Heart right ventricle (tissue), 16 donors: ENCODE results near the gene KIF6. TPM values are rescaled to one million over a fixed set of nuclear protein-coding genes. Genes with fewer than 3 reads are reported as not detected.

Experiments used
- ATAC-seq, 8 donors: fragments of 200-7000 bp; cut with Tn5 transposase; one replicate each; pipeline ENCODE4 v1.9.1; 2020; ENCODE audit warnings: mild to moderate bottlenecking in 8 of 8, moderate library complexity in 8 of 8, moderate number of reproducible peaks in 1 of 8
- DNase-seq, 2 donors: peaks; one replicate each; pipeline ENCODE4 v3.0.0-alpha.2; 2020
- H3K27ac ChIP-seq, 10 donors: fragments of 200-600 bp; sonication (generic) in 2 of 10; one replicate each; pipeline versions ENCODE4 v1.5.0 to v1.8.0; 2020 to 2022; ENCODE audit warnings: mild to moderate bottlenecking in 3 of 10
- H3K27me3 ChIP-seq, 7 donors: fragments of 200-600 bp; one replicate each; pipeline ENCODE4 v1.8.0; 2021 to 2022; ENCODE audit warnings: mild to moderate bottlenecking in 2 of 7
- H3K36me3 ChIP-seq, 9 donors: fragments of 200-600 bp; sonication (generic) in 1 of 9; one replicate each; pipeline versions ENCODE4 v1.5.0 to v1.8.0; 2020 to 2022; ENCODE audit warnings: mild to moderate bottlenecking in 2 of 9
- H3K4me1 ChIP-seq, 9 donors: fragments of 200-600 bp; sonication (generic) in 1 of 9; one replicate each; pipeline versions ENCODE4 v1.5.0 to v1.8.0; 2020 to 2022; ENCODE audit warnings: mild to moderate bottlenecking in 4 of 9
- H3K4me3 ChIP-seq, 10 donors: fragments of 200-600 bp; sonication (generic) in 2 of 10; one replicate each; pipeline versions ENCODE4 v1.5.0 to v1.8.0; 2020 to 2022; ENCODE audit warnings: mild to moderate bottlenecking in 7 of 10, moderate library complexity in 2 of 10
- H3K9me3 ChIP-seq, 11 donors: fragments of 200-600 bp in 10 of 11; sonication (generic) in 2 of 11; one replicate each; pipeline versions ENCODE4 v1.5.0 to v1.8.0; 2013 to 2022; ENCODE audit warnings: mild to moderate bottlenecking in 2 of 11, control low read depth in 1 of 11, moderate library complexity in 1 of 11
- WGBS, 2 donors: extraction: QIAGEN DNeasy Blood & Tissue Kit; methylation state at CpG; one replicate each; pipeline ENCODE4 v1.1.7; 2013; ENCODE audit warnings: inconsistent platforms in 1 of 2; 5-methylcytosine and 5-hydroxymethylcytosine counted together
- intact Hi-C, 10 donors: fragments of 100-400 bp; cut with DNase I; formaldehyde crosslinking; loops; one replicate each; pipeline versions ENCODE4 v1.11.1 to v1.14.2; 2022
- polyA plus RNA-seq, 2 donors: library from polyadenylated mRNA; stranded (reverse); fragments of 200-250 nt; gene quantifications; one replicate each; pipeline ENCODE4 v1.2.3, GENCODE V29; 2013
- total RNA-seq, 10 donors: library from RNA; stranded (reverse); fragmentation: NEBNext Ultra II Directional in 3 of 10; extraction: Animal tissue kit (Norgen Biotek cat#: 25700) in 3 of 10; gene quantifications; one replicate each; pipeline versions ENCODE4 v1.2.1 to v1.2.4, GENCODE V29; 2021 to 2023
- TF ChIP-seq, protein P1 (sequence below), 9 donors: fragments of 200-600 bp; sonication (generic) in 2 of 9; IDR thresholded peaks; one replicate each; pipeline versions ENCODE4 v1.5.0 to v1.8.0; 2021 to 2022; ENCODE audit warnings: antibody characterized with exemption in 9 of 9, mild to moderate bottlenecking in 5 of 9, moderate library complexity in 1 of 9
- donor health status: Arrhythmogenic right ventricular cardiomyopathy.
- donor health status: ischemic (EF 13 %, LVEDD 7.1; RV severe dilation, severe dysfunction).
- donor health status: healthy with polysubstance abuse.
- donor health status: DM: no; HTN: yes; CAD: no.
- donor health status: DM: no; HTN: no; CAD: no.
- donor health status: ischemic (EF 25% LVEDD 6.9; RV normal size, moderate dysfunction).
- donor health status: ischemic (EF 25% LVEDD 5.7; RV mildly dilated, moderate dysfunction).
- donor health status: healthy.
- donor health status: DM: yes; HTN: yes; CAD: no.
- donor health status: Ischemic cardiomyopathy.
- donor health status: ischemic (EF 35%, LVEDD 5.7; RV mildly dilated, moderate dysfunction).
- donor health status: nonischemic (EF 11% LVEDD 7.7; RV severe dilation, severe dysfunction).
- donor health status: DM: yes; HTN: yes; CAD: no.
- donor health status: PGD.
- donor health status: ischemic (EF 29% LVEDD 5.4; RV normal size, mild dysfunction).
- donor health status: nonischemic (EF 23%, LVEDD 6.1; RV moderate dilation, normal function).

Gene KIF6
- total and polyA plus RNA-seq, 12 donors, result 0.01 to 1.6 (median 0.45) TPM; not detected in 2

DNA sequence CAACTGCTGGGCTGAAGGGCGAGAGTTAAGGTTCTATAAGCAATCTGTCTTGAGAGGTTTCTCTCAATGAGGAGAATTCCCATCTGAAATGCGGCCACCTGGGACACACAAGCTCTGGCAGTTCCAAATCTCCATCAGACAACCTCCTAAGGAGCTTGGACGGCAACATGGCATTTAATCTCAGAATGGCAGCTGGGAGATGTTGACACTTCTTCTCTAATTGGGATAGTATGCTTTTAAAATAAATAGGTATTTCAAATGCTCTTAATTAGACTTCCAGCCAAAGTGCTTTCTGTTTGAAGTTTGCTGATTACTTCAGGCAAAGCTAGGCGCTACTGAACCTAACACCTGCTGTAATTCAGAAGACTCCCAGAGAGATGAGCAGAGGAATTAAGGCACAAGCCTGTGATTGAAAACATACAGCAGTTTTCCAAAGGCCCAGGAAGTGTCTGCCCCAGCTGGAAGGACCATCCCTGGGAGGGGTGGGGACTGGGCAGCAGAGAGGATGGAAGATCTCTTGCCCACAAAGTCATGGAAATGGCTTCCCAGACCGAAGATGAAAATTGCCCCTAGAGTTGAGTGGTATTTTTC, 343.6 kb downstream of the KIF6 start:
- H3K4me1 ChIP-seq, result peaks cover 0 to 19% (median 0%) of the 10 kb centered on the region in 9 donors
- no peaks in the 10 kb centered on the region for H3K36me3 ChIP-seq
- DNase-seq (no peak), ATAC-seq (no peak)
- H3K9me3 ChIP-seq, result peaks cover 0 to 15% (median 0%) of the 10 kb centered on the region in 11 donors
- intact Hi-C loops, result no loop called here
- H3K4me3 ChIP-seq, result no peak overlapping the region
- TF ChIP-seq, protein P1, sequence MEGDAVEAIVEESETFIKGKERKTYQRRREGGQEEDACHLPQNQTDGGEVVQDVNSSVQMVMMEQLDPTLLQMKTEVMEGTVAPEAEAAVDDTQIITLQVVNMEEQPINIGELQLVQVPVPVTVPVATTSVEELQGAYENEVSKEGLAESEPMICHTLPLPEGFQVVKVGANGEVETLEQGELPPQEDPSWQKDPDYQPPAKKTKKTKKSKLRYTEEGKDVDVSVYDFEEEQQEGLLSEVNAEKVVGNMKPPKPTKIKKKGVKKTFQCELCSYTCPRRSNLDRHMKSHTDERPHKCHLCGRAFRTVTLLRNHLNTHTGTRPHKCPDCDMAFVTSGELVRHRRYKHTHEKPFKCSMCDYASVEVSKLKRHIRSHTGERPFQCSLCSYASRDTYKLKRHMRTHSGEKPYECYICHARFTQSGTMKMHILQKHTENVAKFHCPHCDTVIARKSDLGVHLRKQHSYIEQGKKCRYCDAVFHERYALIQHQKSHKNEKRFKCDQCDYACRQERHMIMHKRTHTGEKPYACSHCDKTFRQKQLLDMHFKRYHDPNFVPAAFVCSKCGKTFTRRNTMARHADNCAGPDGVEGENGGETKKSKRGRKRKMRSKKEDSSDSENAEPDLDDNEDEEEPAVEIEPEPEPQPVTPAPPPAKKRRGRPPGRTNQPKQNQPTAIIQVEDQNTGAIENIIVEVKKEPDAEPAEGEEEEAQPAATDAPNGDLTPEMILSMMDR (IDR thresholded peaks at IDR 0.05), result no peak
- H3K27ac ChIP-seq, result no peak overlapping the region
- WGBS, 2 donors, result 60 to 64% methylated on average over 5 of the region's 5 CpGs
- H3K27me3 ChIP-seq, result no peaks in the 10 kb centered on the region

DNA sequence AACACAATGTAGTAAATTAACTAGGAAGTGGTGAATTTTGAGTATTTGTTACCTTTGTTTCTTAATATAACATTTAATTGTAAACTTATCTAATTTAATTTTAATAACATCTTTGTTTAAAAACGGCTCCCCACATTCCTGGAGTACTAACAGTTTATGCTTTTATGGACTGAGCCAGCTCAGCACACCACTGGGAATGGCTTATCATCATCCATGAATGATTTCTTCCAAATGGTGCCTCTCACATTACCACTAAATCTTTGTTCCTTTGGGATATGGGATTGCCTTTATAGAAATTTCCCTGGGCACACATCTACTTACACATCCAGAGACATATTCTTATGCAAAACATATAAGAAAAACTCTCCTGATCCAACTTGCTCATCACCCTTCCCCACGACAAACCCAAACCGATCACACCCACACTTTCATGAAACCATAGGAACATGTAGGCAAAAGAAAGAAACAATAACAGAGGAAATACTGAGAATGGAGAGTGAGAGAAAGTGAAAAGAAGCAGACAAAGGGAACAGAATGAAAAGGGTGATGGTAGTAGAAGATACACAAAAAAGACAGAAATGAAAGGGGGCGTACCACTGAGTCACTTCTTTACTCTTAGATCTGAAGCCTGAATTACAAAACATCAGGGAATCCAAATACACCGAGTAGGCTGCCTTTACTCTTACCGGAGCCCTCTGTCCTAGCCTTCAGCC, 344.2 kb downstream of the KIF6 start:
- no peaks in the 10 kb centered on the region for H3K27me3 ChIP-seq
- 69 to 72% methylated on average over 6 of the region's 6 CpGs for WGBS, 2 donors
- no peak overlapping the region for H3K27ac ChIP-seq
- DNase-seq (no peak), ATAC-seq (no peak)
- H3K4me3 ChIP-seq, result no peak overlapping the region
- H3K36me3 ChIP-seq, result no peaks in the 10 kb centered on the region
- peaks cover 0 to 19% (median 0%) of the 10 kb centered on the region in 9 donors for H3K4me1 ChIP-seq
- H3K9me3 ChIP-seq, result peaks cover 0 to 15% (median 0%) of the 10 kb centered on the region in 11 donors
- intact Hi-C loops, result no loop called here
- TF ChIP-seq, protein P1 (IDR thresholded peaks at IDR 0.05), result no peak

DNA sequence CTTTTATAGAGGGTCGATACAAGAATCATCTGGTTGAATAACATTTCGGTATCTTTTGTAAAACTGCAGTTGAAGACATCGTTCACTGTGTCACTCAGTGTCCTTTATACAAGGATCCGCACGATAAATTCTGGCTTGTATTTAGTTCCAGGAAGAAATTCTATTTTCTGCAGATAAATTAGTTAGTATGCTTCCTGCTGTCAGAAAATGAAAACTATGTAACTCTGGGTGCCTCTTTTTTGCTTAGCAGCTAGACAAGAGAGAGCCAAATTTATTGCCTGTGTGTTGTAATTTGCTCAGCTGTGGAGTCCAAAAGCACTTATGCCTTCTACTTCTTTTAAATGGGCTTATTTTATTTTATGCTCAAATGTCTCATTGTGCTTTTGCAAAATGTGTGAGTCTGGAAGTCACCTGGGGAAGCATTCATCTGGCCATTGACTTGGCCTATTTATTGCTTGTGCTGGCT, 346.2 kb downstream of the KIF6 start:
- intact Hi-C loops, result loop anchor here in 9 of 10 donors (2.0 to 10.0 kb wide), 6 partner anchors 346 to 936 kb away; partner anchors contain the start of gene KIF6 (in 1 of the 9)
- TF ChIP-seq, protein P1 (IDR thresholded peaks at IDR 0.05), result no peak
- WGBS, 2 donors, result 78 to 87% methylated on average over 5 of the region's 5 CpGs
- Histone ChIP-seq H3K27me3 (no peaks in the 10 kb centered on the region), H3K36me3 (no peaks in the 10 kb centered on the region), H3K27ac (no peak overlapping the region), H3K9me3 (peaks cover 0 to 19% (median 0%) of the 10 kb centered on the region in 11 donors), H3K4me3 (no peak overlapping the region), H3K4me1 (peaks cover 0 to 19% (median 0%) of the 10 kb centered on the region in 9 donors)
- DNase-seq (no peak), ATAC-seq (no peak)

DNA sequence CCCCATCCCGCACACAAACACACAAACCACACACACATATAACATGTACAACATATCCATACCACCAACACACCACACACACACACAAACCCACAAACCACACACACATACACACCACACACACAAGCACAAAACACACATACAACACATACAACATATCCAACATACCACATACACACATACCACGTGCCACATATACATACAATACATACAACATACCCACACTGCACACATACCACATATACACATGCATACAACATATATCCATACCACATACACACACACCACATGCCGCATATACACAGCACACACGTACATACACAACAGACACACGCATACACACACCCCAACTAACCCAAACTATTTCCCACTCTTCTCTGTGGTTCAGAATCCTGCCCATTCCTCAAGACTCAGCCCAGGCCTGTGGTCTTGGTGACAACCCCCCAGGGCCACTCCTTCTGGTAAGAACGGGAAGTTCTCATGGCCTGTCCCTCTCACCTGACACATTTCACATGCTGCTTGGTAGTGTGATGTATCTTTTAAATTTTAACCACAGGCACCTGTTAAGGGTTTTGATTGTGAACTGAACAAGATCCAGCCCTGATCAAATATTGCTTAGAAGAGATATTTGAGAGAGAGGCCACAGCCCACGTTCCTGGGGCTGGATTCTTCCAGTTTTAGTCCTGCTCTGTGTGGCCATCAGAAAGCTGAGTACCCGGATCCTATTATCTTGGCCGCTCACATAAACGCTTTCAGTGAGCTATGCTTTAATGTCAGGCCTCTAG, 346.8 kb downstream of the KIF6 start:
- intact Hi-C loops, result loop anchor here in 9 of 10 donors (2.0 to 10.0 kb wide), 6 partner anchors 346 to 936 kb away; partner anchors contain the start of gene KIF6 (in 1 of the 9)
- peak in 1 of 8 donors; percentile 38 for ATAC-seq
- H3K27ac ChIP-seq, result no peak overlapping the region
- no peaks in the 10 kb centered on the region for H3K36me3 ChIP-seq
- H3K27me3 ChIP-seq, result no peaks in the 10 kb centered on the region
- H3K4me3 ChIP-seq, result no peak overlapping the region
- WGBS, 2 donors, result 77 to 85% methylated on average over 10 of the region's 10 CpGs
- peaks cover 0 to 19% (median 0%) of the 10 kb centered on the region in 9 donors for H3K4me1 ChIP-seq
- peaks cover 0 to 19% (median 0%) of the 10 kb centered on the region in 11 donors for H3K9me3 ChIP-seq
- no peak for DNase-seq
- TF ChIP-seq, protein P1 (IDR thresholded peaks at IDR 0.05), result no peak
